GM12875 (cell line): ENCODE measurements around the gene PRKAA2.
"Not testable (repeated sequence)": the region's sequence is repeated elsewhere in the genome, so short reads cannot be mapped to it uniquely, and the experiment has no call there.

Experiments used
- H3K4me3 ChIP-seq: one replicate; pipeline ENCODE4 v1.5.1; 2011; ENCODE audit warnings: low read depth, low read length, control low read depth
- TF ChIP-seq, protein P1 (sequence below): IDR thresholded peaks from 2 replicates; pipeline ENCODE4 v1.5.1; 2011; ENCODE audit warnings: low read depth, mild to moderate bottlenecking, control low read depth, inconsistent platforms, low read length, moderate library complexity, borderline replicate concordance; ENCODE audit not compliant: insufficient read depth

PRKAA2 gene

GRCh38 chr1:56644919-56645676 is at the start of gene PRKAA2:
PRKAA2 (plus strand) TSS chr1:56645314; CDS start chr1:56645388, 74 bp downstream.
- H3K4me3 ChIP-seq, result no peak within 1 kb of the TSS
- TF ChIP-seq, protein P1, sequence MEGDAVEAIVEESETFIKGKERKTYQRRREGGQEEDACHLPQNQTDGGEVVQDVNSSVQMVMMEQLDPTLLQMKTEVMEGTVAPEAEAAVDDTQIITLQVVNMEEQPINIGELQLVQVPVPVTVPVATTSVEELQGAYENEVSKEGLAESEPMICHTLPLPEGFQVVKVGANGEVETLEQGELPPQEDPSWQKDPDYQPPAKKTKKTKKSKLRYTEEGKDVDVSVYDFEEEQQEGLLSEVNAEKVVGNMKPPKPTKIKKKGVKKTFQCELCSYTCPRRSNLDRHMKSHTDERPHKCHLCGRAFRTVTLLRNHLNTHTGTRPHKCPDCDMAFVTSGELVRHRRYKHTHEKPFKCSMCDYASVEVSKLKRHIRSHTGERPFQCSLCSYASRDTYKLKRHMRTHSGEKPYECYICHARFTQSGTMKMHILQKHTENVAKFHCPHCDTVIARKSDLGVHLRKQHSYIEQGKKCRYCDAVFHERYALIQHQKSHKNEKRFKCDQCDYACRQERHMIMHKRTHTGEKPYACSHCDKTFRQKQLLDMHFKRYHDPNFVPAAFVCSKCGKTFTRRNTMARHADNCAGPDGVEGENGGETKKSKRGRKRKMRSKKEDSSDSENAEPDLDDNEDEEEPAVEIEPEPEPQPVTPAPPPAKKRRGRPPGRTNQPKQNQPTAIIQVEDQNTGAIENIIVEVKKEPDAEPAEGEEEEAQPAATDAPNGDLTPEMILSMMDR, result no peak

GRCh38 chr1:56595397-56596191 is 49.5 kb upstream of the PRKAA2 start:
- H3K4me3 ChIP-seq, result not testable (repeated sequence)

- not testable (repeated sequence) for H3K4me3 ChIP-seq
Measured at GRCh38 chr1:56610097-56610496, 35.0 kb upstream of the PRKAA2 start.

DNA sequence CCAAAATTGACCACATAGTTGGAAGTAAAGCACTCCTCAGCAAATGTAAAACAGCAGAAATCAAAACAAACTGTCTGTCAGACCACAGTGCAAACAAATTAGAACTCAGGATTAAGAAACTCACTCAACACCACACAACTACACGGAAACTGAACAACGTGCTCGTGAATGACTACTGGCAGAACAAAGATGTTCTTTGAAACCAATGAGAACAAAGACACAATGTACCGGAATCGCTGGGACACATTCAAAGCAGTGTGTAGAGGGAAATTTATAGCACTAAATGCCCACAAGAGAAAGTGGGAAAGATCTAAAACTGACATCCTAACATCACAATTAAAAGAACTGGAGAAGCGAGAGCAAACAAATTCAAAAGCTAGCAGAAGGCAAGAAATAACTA is 34.3 kb upstream of the PRKAA2 start:
- H3K4me3 ChIP-seq, result not testable (repeated sequence)

DNA sequence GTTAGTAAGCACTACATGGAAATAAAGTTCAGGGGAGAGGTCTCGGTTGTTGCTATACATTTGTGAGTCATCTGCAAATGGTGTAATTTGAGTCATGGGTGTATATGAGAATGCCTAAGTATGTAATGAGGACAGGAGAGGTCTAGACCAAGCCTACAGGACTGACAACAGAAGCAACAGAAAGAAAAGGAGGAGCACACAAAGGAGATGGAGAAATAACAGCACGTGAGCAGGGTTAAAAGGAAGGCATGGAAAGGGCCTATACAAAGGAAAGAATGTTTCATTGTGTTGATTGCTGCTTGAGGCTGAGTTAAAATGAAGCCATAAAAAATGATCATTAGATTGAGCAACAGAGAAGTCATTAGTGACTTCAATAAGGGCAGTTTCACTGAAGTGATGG is 28.0 kb upstream of the PRKAA2 start:
- no peak overlapping the region for H3K4me3 ChIP-seq
- TF ChIP-seq, protein P1, result no peak

DNA sequence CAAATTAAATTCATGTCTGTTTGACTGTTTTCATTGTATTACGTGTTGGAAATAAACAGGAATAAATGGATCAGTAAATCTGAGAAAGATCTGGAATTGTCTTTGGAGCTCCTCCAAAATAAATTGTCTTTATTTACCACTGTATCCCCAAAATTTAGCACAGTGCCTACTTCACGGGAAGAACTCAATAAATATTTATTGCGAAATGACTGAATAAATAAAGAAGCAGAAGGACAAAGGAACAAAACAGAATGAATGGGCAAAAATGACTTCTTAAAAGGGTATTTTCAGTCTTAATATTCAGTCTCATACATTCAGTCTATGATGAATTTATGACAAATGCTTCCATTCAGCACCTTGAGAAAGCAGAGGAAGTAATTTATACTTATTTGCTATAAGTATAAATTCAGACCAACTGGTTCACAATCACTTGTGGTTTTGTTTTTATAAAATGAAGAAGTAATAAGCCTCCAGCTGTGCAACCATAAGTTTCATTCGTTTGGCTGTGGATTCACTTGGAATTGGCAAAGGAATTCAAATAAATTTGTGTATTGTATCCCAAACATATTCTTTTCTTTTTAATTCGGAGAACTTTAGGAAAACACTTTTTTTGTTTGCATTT is 19.2 kb upstream of the PRKAA2 start:
- TF ChIP-seq, protein P1, result no peak
- no peak overlapping the region for H3K4me3 ChIP-seq

DNA sequence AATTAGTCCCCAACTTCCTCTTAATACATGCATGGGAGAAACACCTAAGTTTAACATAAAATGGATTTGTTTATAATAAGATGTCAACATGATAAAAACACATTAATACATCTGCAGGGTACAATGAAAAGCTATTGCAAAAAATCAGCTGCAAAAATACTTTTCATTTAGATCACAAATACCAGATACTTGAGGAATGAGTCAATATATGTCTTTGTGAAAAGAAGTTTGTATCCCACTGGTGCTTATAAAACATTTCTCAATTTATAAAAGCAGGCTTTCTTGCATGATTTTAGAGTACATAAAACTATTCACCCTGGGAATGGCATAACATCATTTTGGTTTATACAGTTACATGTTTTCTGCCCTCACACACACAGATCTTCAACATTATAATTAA is 18.6 kb upstream of the PRKAA2 start:
- TF ChIP-seq, protein P1, result no peak
- no peak overlapping the region for H3K4me3 ChIP-seq

DNA sequence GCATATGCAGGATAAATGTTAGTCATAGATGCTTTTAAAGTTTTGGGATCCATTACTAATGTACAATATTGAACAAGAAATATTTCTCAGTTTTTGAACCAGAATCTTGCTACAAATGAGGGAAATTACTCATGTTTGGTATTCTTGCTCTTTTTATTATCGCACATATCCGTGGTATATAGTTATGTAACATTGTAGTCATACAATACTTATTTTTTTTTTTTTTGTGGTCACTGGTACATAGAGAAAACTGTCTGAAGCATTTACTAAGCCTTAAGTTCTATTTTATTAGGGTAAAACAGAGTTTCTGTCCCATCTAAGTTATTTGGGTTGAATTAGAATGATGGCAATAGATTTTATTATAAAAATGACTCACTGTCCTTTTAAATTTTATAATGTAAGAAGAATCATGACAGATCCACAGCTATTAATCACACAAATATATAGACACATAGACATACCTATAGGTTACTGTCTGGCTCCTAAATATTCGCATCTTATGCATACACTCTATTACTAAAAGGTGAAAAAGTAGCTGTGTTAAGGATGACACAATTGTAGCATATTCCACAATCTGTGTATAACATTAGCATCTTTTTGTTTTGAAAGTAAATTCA is 18.0 kb upstream of the PRKAA2 start:
- no peak overlapping the region for H3K4me3 ChIP-seq
- TF ChIP-seq, protein P1, result no peak
